GM19023 (cell line): ENCODE measurements around the gene UGT2B28.
"Not testable (repeated sequence)": the region's sequence is repeated elsewhere in the genome, so short reads cannot be mapped to it uniquely, and the experiment has no call there.

Experiments used
- ATAC-seq: cut with Tn5 transposase; IDR thresholded peaks from one replicate; pipeline ENCODE4 v1.9.1; 2021; ENCODE audit warnings: mild to moderate bottlenecking, moderate library complexity; ENCODE audit not compliant: unreplicated experiment

The UGT2B28 gene

DNA sequence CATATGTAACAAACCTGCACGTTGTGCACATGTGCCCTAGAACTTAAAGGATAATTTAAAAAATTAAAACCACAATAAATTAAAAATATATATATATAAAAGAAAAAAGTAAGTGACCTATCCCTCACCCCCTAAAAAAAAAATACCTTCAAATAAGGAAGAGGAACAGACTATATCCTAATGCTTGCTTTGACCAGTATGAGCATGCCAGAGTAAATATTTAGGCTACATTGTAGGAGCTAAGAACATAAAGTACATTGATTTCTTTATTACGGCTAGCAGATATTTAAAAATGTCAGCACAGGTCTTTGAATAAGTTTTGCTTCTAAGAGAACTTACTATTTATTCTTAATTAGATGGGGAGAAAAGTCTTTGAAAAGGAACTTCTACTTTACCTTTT lies 62.8 kb downstream of the UGT2B28 start:
- not testable (repeated sequence) for ATAC-seq

DNA sequence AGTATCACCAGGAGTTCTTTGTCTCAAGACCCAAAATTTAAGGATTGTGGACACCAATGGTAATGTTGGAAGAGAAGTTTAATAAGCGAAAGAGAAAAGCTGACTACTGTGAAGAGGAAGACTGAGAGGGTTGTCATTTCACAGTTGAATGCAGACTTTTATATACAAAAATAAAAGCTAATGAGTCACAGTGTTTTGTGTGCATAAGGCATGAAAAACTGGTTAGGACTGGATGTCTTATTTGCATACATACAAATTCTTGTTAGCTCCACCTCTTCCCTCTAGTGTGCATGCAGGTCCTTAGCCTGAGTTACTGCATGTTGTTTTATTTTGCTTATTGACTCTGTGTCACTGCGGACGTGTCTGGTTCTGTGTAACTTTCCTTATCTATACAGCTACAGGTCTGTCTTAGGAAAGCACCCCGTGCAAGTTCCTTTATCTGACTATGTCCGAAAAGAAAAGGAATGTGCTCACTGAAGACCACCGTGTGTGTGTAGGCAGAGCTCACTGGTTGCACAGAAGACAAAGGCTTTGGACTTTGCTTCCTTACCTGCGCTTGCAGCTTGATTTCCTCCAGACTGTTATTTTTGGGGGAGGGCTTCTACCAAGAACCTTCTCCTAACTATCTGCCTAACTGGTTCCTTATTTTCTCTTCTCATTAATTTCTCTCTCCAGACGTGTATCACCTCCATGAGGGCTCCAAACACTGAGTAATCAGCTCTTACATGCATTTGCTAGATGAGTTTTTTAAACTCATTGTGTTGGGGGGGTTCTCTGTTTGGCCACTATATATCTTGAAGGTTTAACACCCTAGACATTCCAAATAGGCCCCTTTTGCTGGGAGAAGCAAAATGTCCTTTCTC lies 63.5 kb downstream of the UGT2B28 start:
- ATAC-seq: not testable (repeated sequence)
